DMS79 (cell line): ENCODE data around the gene UBE2M.
"Not testable (repeated sequence)": the region's sequence is repeated elsewhere in the genome, so short reads cannot be mapped to it uniquely, and the experiment has no call there.

Experiments
- DNase-seq: peaks from one replicate; lab custom pipeline; 2025; lab: John Stamatoyannopoulos, UW

Gene UBE2M

DNA sequence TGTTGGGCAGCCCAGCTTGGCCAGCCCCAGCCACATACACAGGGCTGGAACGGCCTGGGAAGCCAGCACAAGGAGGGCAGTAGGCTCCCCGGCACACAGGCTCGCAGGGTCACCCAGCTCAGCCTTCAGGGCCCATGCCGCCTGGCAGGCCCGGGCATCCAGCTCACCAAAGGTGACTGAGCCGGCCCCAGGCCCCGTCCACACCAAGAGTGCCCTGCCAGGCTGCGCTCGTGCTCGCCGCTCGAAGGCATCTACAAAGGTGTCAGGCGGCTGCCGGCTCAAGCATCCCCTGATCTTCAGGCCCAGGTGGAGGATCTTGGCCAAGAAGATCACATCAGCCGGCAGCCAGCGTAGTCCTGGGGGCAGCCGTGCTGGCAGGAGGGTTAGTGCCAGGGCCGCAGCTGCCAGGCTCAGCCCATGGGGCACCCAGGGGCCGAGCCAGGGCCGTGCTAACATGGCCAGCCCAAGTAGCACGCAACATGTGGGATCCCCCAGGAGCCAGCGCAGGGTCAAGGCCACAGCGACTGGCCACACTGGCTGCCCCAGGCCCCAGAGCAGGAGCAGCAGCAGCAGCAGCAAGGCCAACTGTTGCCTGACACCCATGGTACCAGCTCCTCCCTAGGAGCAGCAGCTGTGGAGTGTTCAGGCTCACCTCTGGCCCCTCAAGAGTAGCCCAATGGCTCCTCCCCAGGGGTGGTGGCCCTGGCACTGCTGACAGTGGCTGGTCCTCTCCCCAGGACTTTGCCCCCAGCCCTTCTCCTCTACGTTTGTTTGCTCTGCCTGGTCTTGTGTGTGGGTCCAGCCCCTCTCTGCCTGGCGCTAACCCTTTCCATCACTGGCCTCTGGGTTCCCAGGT, 46.8 kb downstream of the UBE2M start, which contains the start of gene SLC27A5:
SLC27A5 (minus strand) TSS at position 640 of the 856 bp plus-strand sequence; CDS start at position 603, 37 bp downstream.
- DNase-seq: no peak

DNA sequence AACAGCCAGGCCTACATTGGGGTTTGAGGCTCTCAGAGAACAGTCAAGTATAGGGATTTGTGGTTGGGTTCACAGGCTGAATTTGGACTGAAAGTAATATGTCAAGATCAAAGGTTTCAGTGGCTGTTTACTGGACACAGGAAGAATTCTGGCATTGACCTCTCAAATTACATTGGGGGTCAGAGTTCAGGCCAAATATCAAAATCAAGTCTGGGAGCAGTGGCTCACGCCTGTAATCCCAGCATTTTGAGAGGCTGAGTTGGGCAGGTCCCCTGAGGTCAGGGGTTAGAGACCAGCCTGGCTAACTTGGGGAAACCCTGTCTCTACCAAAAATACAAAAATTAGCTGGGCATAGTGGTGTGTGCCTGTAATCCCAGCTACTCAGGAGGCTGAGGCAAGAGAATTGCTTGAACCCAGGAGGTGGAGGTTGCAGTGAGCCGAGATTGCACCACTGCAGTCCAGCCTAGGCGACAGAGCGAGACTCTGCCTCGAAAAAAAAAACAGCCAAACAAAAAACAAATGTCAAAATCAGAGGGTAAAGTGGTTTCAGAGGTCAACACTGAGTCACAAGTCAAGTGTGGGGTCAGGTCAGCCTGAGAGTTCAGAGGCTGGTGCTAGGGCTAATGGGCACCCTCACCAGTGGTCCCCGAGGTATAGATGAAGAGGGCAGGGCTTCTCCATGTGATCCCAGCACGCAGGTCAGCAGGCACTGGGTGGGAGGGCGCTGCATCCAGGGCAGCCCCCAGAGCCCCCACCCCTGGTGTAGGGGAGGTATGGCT, 48.1 kb downstream of the UBE2M start:
- DNase-seq: no peak

DNA sequence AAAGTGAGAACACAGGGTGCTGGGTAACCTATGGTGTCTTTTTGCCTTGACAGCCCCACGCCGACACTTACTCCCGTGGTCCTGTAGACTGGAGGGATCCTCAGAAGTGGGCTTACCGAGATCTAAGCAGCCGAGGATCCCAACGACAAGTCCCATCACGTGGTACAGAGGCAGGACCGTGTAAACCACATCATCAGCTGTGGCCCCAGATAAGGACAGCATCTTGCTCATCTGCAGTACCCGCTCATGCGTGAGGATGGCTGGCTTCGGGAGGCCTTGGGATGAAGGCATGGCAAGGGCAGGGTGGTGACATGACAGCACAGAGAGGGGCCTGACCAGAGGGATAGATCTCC, 48.7 kb downstream of the UBE2M start:
- DNase-seq: no peak

GRCh38 chr19:58507602-58508223, 50.7 kb downstream of the UBE2M start:
- not testable (repeated sequence) for DNase-seq
